ENCODE results near the gene DRP2.
A peak's percentile ranks its signal among the peaks of the same experiment; 100 is the strongest.
"Not testable (repeated sequence)": the region's sequence is repeated elsewhere in the genome, so short reads cannot be mapped to it uniquely, and the experiment has no call there.

Gene DRP2

GRCh38 chrX:101263766-101264165, 44.2 kb downstream of the DRP2 start:
- TF ChIP-seq CTCF (conservative IDR thresholded peaks at IDR 0.05; ENCODE audit: low read depth, low read length): no peak
- DNase-seq (ENCODE audit: low read depth): no peak
- no peak overlapping the region for H3K4me3 ChIP-seq (ENCODE audit: low read depth, low read length)

- no peak for TF ChIP-seq CTCF (conservative IDR thresholded peaks at IDR 0.05; ENCODE audit: low read depth, low read length)
- H3K4me3 ChIP-seq (ENCODE audit: low read depth, low read length): no peak overlapping the region
- DNase-seq (ENCODE audit: low read depth): peak; percentile 65
These were observed 46.4 kb downstream of the DRP2 start for GRCh38 chrX:101265869-101266428.

GRCh38 chrX:101274198-101274597, 54.6 kb downstream of the DRP2 start:
- no peak for TF ChIP-seq CTCF (conservative IDR thresholded peaks at IDR 0.05; ENCODE audit: low read depth, low read length)
- DNase-seq (ENCODE audit: low read depth): no peak
- H3K4me3 ChIP-seq (ENCODE audit: low read depth, low read length): no peak overlapping the region

- no peak overlapping the region for H3K4me3 ChIP-seq (ENCODE audit: low read depth, low read length)
- no peak for DNase-seq (ENCODE audit: low read depth)
- TF ChIP-seq CTCF (conservative IDR thresholded peaks at IDR 0.05; ENCODE audit: low read depth, low read length): no peak
These were observed 56.7 kb downstream of the DRP2 start for GRCh38 chrX:101276238-101276637.

GRCh38 chrX:101287402-101287801, 67.8 kb downstream of the DRP2 start:
- peak; percentile 67 for DNase-seq (ENCODE audit: low read depth)
- H3K4me3 ChIP-seq (ENCODE audit: low read depth, low read length): no peak overlapping the region
- TF ChIP-seq CTCF (conservative IDR thresholded peaks at IDR 0.05; ENCODE audit: low read depth, low read length): peak; percentile 59

GRCh38 chrX:101290957-101291603, 71.5 kb downstream of the DRP2 start, which contains the start of gene TAF7L:
Gene TAF7L, minus strand, starts transcription at chrX:101291334. Its CDS starts 3,791 bp downstream, at chrX:101287543.
- peak; percentile 9 for DNase-seq (ENCODE audit: low read depth)
- peak within 1 kb of the TSS; percentile 44 for H3K4me3 ChIP-seq (ENCODE audit: low read depth, low read length)
- TF ChIP-seq CTCF (conservative IDR thresholded peaks at IDR 0.05; ENCODE audit: low read depth, low read length): no peak

GRCh38 chrX:101295603-101296002, 76.0 kb downstream of the DRP2 start:
- DNase-seq (ENCODE audit: low read depth); H3K4me3 ChIP-seq (ENCODE audit: low read depth, low read length): not testable (repeated sequence)
